Upper lobe of left lung (tissue), 6 donors: Measurements from ENCODE around the gene TAC4. TPM values are rescaled to one million over a fixed set of nuclear protein-coding genes. Genes with fewer than 3 reads are reported as not detected.

Experiments used
- ATAC-seq, 2 donors: fragments of 200-7000 bp; cut with Tn5 transposase; one replicate each; pipeline ENCODE4 v1.9.1; 2022; ENCODE audit warnings: mild to moderate bottlenecking in 2 of 2, moderate library complexity in 2 of 2; ENCODE audit not compliant: low FRiP score in 2 of 2
- DNase-seq, 2 donors: peaks; one replicate each; pipeline ENCODE4 v3.0.0-alpha.2; 2019 to 2020
- H3K27ac ChIP-seq, 4 donors: fragments of 200-600 bp; sonication (generic); one replicate each; pipeline ENCODE4 v1.5.1; 2016 to 2019
- H3K27me3 ChIP-seq, 4 donors: fragments of 200-600 bp; sonication (generic); one replicate each; pipeline ENCODE4 v1.5.1; 2017 to 2019
- H3K36me3 ChIP-seq, 4 donors: fragments of 200-600 bp; sonication (generic); one replicate each; pipeline ENCODE4 v1.5.1; 2016 to 2019
- H3K4me1 ChIP-seq, 4 donors: fragments of 200-600 bp; sonication (generic); one replicate each; pipeline ENCODE4 v1.5.1; 2018 to 2019
- H3K4me3 ChIP-seq, 4 donors: fragments of 200-600 bp; sonication (generic); one replicate each; pipeline ENCODE4 v1.5.1; 2017 to 2019; ENCODE audit warnings: mild to moderate bottlenecking in 2 of 4, moderate library complexity in 1 of 4
- H3K9me3 ChIP-seq, 4 donors: fragments of 200-600 bp; sonication (generic); one replicate each; pipeline ENCODE4 v1.5.1; 2018 to 2019
- CTCF ChIP-seq, 6 experiments: fragments of 450-650 bp in 4 of 6; fragments of 200-600 bp in 2 of 6; sonication (generic) in 2 of 6; IDR thresholded peaks; one replicate each; pipeline ENCODE4 v1.5.1; 2016 to 2019; ENCODE audit warnings: antibody characterized with exemption in 6 of 6
- EP300 ChIP-seq, 4 donors: sonication (generic); formaldehyde crosslinking; IDR thresholded peaks; one replicate each; pipeline ENCODE4 v1.5.1; 2017; ENCODE audit warnings: antibody characterized with exemption in 4 of 4, control low read depth in 2 of 4
- POLR2A ChIP-seq, 4 donors: fragments of 450-650 bp; IDR thresholded peaks; one replicate each; pipeline ENCODE4 v1.5.1; 2016 to 2017; ENCODE audit warnings: antibody characterized with exemption in 4 of 4, mild to moderate bottlenecking in 2 of 4
- POLR2AphosphoS5 ChIP-seq, 2 donors: sonication (generic); formaldehyde crosslinking; IDR thresholded peaks; one replicate each; pipeline ENCODE4 v1.5.1; 2017; ENCODE audit warnings: antibody characterized with exemption in 2 of 2
- WGBS, 2 donors: methylation state at CpG; one replicate each; pipeline ENCODE4 v1.1.5; 2017 to 2018; 5-methylcytosine and 5-hydroxymethylcytosine counted together
- total RNA-seq, 6 donors: library from RNA; depleted of rRNA in 4 of 6; stranded (reverse); fragments of >200 nt in 4 of 6; gene quantifications; one replicate each; pipeline versions ENCODE4 v1.1.0 to v1.2.1, GENCODE V29; 2016 to 2021
- donor health status: DM: no; HTN: no; CAD: no; lungs with moderate emphysema.
- donor health status: DM: no; HTN: yes; CAD: no; lungs with severe emphysema.

TAC4 gene
- total RNA-seq, 6 donors from 2014 or later: not detected

GRCh38 chr17:49848739-49849138, 870 bp upstream of the TAC4 start:
- H3K4me3 ChIP-seq: no peak overlapping the region
- TF ChIP-seq CTCF (IDR thresholded peaks at IDR 0.05) (no peak), POLR2A (IDR thresholded peaks at IDR 0.05) (no peak), POLR2AphosphoS5 (IDR thresholded peaks at IDR 0.05) (no peak), EP300 (IDR thresholded peaks at IDR 0.05) (no peak)
- DNase-seq: no peak

GRCh38 chr17:49846938-49847712, 744 bp downstream of the TAC4 start:
- 82 to 86% methylated on average over 8 to 9 of the region's 9 CpGs for WGBS, 2 donors
- H3K36me3 ChIP-seq: no peaks in the 10 kb centered on the region
- no peak overlapping the region for H3K27ac ChIP-seq
- no peaks in the 10 kb centered on the region for H3K27me3 ChIP-seq
- ATAC-seq (no peak), DNase-seq (no peak)
- no peaks in the 10 kb centered on the region for H3K9me3 ChIP-seq
- TF ChIP-seq EP300 (IDR thresholded peaks at IDR 0.05): no peak
- no peak for TF ChIP-seq POLR2A (IDR thresholded peaks at IDR 0.05)
- no peak for TF ChIP-seq CTCF (IDR thresholded peaks at IDR 0.05)
- TF ChIP-seq POLR2AphosphoS5 (IDR thresholded peaks at IDR 0.05): no peak
- peaks cover 15 to 31% (median 22%) of the 10 kb centered on the region in 4 donors for H3K4me1 ChIP-seq
- no peak overlapping the region for H3K4me3 ChIP-seq

More at GRCh38 chr17:49848739-49849138, 870 bp upstream of the TAC4 start:
- Histone ChIP-seq H3K27ac (no peak overlapping the region), H3K9me3 (no peaks in the 10 kb centered on the region), H3K4me1 (peaks cover 15 to 31% (median 24%) of the 10 kb centered on the region in 4 donors), H3K27me3 (no peaks in the 10 kb centered on the region), H3K36me3 (no peaks in the 10 kb centered on the region)
- ATAC-seq: no peak
- WGBS, 2 donors: 79 to 80% methylated on average over 5 of the region's 5 CpGs

- 41 to 50% methylated on average over 1 to 3 of the region's 3 CpGs for WGBS, 2 donors
- Histone ChIP-seq H3K9me3 (no peaks in the 10 kb centered on the region), H3K27ac (peak overlapping the region in 2 of 4 donors; percentile 32 to 45), H3K4me3 (no peak overlapping the region), H3K36me3 (no peaks in the 10 kb centered on the region), H3K4me1 (peaks cover 8 to 17% (median 8%) of the 10 kb centered on the region in 4 donors), H3K27me3 (no peaks in the 10 kb centered on the region)
- TF ChIP-seq EP300 (IDR thresholded peaks at IDR 0.05): no peak
- no peak for ATAC-seq
- no peak for DNase-seq
Measured at GRCh38 chr17:49845321-49845720, 2.5 kb downstream of the TAC4 start.

- no peak for DNase-seq
- Histone ChIP-seq H3K27ac (no peak overlapping the region), H3K4me1 (peaks cover 7 to 17% (median 8%) of the 10 kb centered on the region in 4 donors), H3K27me3 (no peaks in the 10 kb centered on the region), H3K4me3 (no peak overlapping the region), H3K9me3 (no peaks in the 10 kb centered on the region), H3K36me3 (no peaks in the 10 kb centered on the region)
- 89 to 92% methylated on average over 6 of the region's 6 CpGs for WGBS, 2 donors
- ATAC-seq: no peak
- TF ChIP-seq CTCF (IDR thresholded peaks at IDR 0.05) (peak in 3 of 6 experiments; percentile 14 to 20 (median 19)), POLR2A (IDR thresholded peaks at IDR 0.05) (no peak), POLR2AphosphoS5 (IDR thresholded peaks at IDR 0.05) (no peak), EP300 (IDR thresholded peaks at IDR 0.05) (no peak)
Measured at GRCh38 chr17:49843774-49844350, 4.0 kb downstream of the TAC4 start.

- Histone ChIP-seq H3K9me3 (no peaks in the 10 kb centered on the region), H3K4me3 (no peak overlapping the region), H3K27ac (no peak overlapping the region), H3K36me3 (no peaks in the 10 kb centered on the region), H3K4me1 (peaks cover 7 to 17% (median 11%) of the 10 kb centered on the region in 4 donors), H3K27me3 (no peaks in the 10 kb centered on the region)
- DNase-seq: no peak
- TF ChIP-seq POLR2A (IDR thresholded peaks at IDR 0.05) (no peak), POLR2AphosphoS5 (IDR thresholded peaks at IDR 0.05) (no peak), CTCF (IDR thresholded peaks at IDR 0.05) (no peak), EP300 (IDR thresholded peaks at IDR 0.05) (no peak)
- ATAC-seq: no peak
- WGBS, 2 donors: 70 to 74% methylated on average over 6 of the region's 6 CpGs
Measured at GRCh38 chr17:49842846-49843245, 5.0 kb downstream of the TAC4 start.
